ENCODE data around the gene ROBO1.
A peak's percentile ranks its signal among the peaks of the same experiment; 100 is the strongest.

Gene ROBO1

DNA sequence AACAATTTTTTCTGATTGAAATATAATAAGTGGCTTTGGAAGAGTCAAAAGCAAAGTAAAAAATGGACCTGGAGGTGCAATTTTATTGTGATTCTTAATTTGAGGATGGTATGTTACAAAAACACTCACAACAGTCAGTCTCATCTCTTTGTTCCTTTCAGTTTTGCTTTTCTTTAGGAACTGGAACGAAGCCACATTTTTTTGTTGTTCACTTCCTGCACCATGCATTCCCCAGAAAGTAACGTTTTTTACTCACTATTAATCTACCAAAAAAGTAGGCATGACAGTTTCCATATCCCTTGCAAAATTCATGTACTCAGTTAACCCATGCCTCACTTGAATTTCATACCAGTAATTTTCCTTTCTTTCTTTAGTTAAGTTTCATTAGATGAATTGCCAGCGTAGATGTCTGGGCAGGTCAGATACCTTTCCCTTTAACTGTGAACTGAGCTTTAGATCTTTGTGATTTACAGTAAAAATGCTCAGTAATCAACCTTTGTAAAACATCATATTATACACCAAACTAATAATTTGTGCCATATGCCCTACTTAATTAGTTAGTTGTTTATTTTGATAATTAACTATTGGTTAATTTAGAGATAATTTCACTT, 384.3 kb downstream of the ROBO1 start:
- Mint-ChIP-seq H3K9me3 (no peaks in the 10 kb centered on the region), H3K36me3 (ENCODE audit: low read depth) (no peaks in the 10 kb centered on the region), H3K27me3 (ENCODE audit: low read depth, poor library complexity) (no peaks in the 10 kb centered on the region), H3K4me1 (no peaks in the 10 kb centered on the region), H3K4me3 (no peak overlapping the region), H3K27ac (no peak overlapping the region)
- TF ChIP-seq, protein P1, sequence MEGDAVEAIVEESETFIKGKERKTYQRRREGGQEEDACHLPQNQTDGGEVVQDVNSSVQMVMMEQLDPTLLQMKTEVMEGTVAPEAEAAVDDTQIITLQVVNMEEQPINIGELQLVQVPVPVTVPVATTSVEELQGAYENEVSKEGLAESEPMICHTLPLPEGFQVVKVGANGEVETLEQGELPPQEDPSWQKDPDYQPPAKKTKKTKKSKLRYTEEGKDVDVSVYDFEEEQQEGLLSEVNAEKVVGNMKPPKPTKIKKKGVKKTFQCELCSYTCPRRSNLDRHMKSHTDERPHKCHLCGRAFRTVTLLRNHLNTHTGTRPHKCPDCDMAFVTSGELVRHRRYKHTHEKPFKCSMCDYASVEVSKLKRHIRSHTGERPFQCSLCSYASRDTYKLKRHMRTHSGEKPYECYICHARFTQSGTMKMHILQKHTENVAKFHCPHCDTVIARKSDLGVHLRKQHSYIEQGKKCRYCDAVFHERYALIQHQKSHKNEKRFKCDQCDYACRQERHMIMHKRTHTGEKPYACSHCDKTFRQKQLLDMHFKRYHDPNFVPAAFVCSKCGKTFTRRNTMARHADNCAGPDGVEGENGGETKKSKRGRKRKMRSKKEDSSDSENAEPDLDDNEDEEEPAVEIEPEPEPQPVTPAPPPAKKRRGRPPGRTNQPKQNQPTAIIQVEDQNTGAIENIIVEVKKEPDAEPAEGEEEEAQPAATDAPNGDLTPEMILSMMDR (IDR thresholded peaks at IDR 0.05) = no peak
- no peak for DNase-seq

GRCh38 chr3:79380581-79380980, 387.2 kb downstream of the ROBO1 start:
- Mint-ChIP-seq H3K9me3 (no peaks in the 10 kb centered on the region), H3K36me3 (ENCODE audit: low read depth) (no peaks in the 10 kb centered on the region), H3K4me3 (no peak overlapping the region), H3K27me3 (ENCODE audit: low read depth, poor library complexity) (no peaks in the 10 kb centered on the region), H3K27ac (no peak overlapping the region), H3K4me1 (no peaks in the 10 kb centered on the region)
- no peak for DNase-seq
- TF ChIP-seq, protein P1 (IDR thresholded peaks at IDR 0.05) = no peak

DNA sequence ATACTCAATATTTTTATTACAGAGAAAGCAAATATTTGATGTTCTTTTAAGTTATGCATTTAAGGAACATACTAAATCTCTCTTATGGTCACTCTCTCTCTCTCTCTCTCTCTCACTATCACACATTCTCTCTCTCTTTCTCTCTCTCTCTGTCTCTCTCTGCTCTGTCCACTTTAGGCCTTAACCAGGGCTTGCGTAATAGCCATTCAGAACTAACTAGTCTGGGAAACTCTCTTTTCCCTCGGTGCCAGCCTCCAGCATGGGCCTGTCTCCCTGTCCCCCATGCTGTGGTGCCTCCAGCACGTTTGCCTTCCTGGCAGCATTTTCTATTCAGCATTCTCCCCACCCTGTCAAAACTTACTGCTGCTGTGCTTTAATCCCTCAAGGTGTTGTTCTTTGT, 389.7 kb downstream of the ROBO1 start:
- Mint-ChIP-seq H3K4me1 (no peaks in the 10 kb centered on the region), H3K4me3 (no peak overlapping the region), H3K27ac (no peak overlapping the region), H3K9me3 (peaks cover 1% of the 10 kb centered on the region), H3K27me3 (ENCODE audit: low read depth, poor library complexity) (no peaks in the 10 kb centered on the region), H3K36me3 (ENCODE audit: low read depth) (no peaks in the 10 kb centered on the region)
- TF ChIP-seq, protein P1 (IDR thresholded peaks at IDR 0.05) = no peak
- DNase-seq = no peak

DNA sequence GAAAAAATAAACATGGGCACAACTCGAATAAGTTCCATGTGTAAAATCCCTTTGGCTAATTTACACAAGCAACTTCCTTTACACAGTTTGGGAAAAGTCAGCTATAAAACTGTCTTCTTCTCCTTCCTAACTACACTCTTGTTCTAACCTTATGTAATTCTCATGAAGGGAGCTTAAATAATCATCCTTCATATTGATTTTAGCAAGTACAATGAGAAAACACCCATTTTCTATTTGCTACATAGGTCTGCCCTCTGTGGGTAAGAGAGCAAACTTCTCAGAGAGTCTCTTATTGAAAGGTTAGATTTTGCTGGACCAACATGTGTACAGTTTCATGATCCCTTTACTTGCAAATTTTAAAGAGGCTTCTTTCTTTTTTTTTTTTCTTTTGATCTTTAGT, 398.5 kb downstream of the ROBO1 start:
- H3K27ac Mint-ChIP-seq = no peak overlapping the region
- H3K36me3 Mint-ChIP-seq (ENCODE audit: low read depth) = no peaks in the 10 kb centered on the region
- H3K4me3 Mint-ChIP-seq = no peak overlapping the region
- TF ChIP-seq, protein P1 (IDR thresholded peaks at IDR 0.05) = peak; percentile 26
- H3K27me3 Mint-ChIP-seq (ENCODE audit: low read depth, poor library complexity) = no peaks in the 10 kb centered on the region
- no peaks in the 10 kb centered on the region for H3K4me1 Mint-ChIP-seq
- no peak for DNase-seq
- peaks cover 13% of the 10 kb centered on the region for H3K9me3 Mint-ChIP-seq

DNA sequence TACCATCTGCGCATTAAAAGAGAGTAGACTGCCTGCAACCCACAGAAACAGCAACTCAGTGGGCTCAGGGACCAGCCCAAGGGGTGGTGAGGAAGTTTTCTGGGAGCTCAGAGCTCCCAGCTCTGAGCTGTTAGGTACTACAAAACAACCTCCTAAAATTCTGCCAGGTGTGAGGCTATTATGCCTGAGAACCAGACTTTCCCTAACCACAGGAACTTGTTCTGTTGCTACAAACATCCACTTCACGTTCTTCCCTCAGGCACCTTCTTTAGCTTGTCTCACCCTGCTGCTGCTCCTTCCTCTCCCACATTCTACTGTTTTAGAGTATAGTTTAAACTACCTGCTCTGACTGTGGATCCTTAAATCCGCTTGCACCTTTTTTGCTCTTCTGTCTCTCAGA, 399.4 kb downstream of the ROBO1 start:
- TF ChIP-seq, protein P1 (IDR thresholded peaks at IDR 0.05) = no peak
- Mint-ChIP-seq H3K4me1 (no peaks in the 10 kb centered on the region), H3K27ac (no peak overlapping the region), H3K36me3 (ENCODE audit: low read depth) (no peaks in the 10 kb centered on the region), H3K9me3 (peaks cover 13% of the 10 kb centered on the region), H3K27me3 (ENCODE audit: low read depth, poor library complexity) (no peaks in the 10 kb centered on the region), H3K4me3 (no peak overlapping the region)
- DNase-seq = no peak

DNA sequence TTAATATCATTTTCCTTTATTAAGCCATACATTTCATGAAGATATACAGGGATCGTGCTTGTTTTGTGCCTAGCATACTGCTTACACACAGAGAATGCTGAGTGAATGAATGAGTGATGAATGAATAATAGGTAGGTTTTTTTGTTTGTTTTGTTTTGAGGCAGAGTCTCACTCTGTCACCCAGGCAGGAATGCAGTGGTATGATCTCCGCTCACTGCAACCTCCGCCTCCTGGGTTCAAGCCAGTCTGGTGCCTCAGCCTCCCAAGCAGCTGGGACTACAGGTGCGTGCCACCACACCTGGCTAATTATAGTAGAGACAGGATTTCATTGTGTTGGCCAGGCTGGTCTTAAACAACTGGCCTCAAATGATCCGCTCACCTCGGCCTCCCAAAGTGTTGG, 400.0 kb downstream of the ROBO1 start:
- H3K27ac Mint-ChIP-seq = no peak overlapping the region
- H3K9me3 Mint-ChIP-seq = peaks cover 10% of the 10 kb centered on the region
- no peaks in the 10 kb centered on the region for H3K4me1 Mint-ChIP-seq
- DNase-seq = no peak
- no peak overlapping the region for H3K4me3 Mint-ChIP-seq
- TF ChIP-seq, protein P1 (IDR thresholded peaks at IDR 0.05) = no peak
- H3K36me3 Mint-ChIP-seq (ENCODE audit: low read depth) = no peaks in the 10 kb centered on the region
- H3K27me3 Mint-ChIP-seq (ENCODE audit: low read depth, poor library complexity) = no peaks in the 10 kb centered on the region
